HepG2 (cell line): ENCODE results near the gene ITIH2. TPM values are rescaled to one million over a fixed set of nuclear protein-coding genes. Genes with fewer than 3 reads are reported as not detected.

Experiments used
- AKAP8 ChIP-seq: sonication (generic); formaldehyde crosslinking; IDR thresholded peaks from 2 replicates; pipeline ENCODE4 v1.5.1; 2020; ENCODE audit warnings: mild to moderate bottlenecking, missing genetic modification reagents
- BHLHE40 ChIP-seq: IDR thresholded peaks from 2 replicates; pipeline ENCODE4 v1.6.1; 2011; ENCODE audit warnings: low read length, improper control_type of control experiment
- DNMT3B ChIP-seq: conservative IDR thresholded peaks from 2 replicates; pipeline ENCODE4 v1.6.1; 2016; ENCODE audit warnings: missing biosample characterization, control low read depth
- EP300 ChIP-seq, 3 experiments: sonication (generic) in 1 of 3; formaldehyde crosslinking in 1 of 3; IDR thresholded peaks; 2 replicates each; pipeline versions ENCODE4 v1.5.1 to v1.6.1; 2011 to 2020; ENCODE audit warnings: low read depth in 2 of 3, low read length in 2 of 3, borderline replicate concordance in 1 of 3, improper control_type of control experiment in 1 of 3, mild to moderate bottlenecking in 1 of 3, missing genetic modification reagents in 1 of 3, moderate library complexity in 1 of 3
- GABPB1 ChIP-seq: IDR thresholded peaks from 2 replicates; pipeline ENCODE4 v1.6.1; 2016; ENCODE audit warnings: mild to moderate bottlenecking, missing genetic modification reagents, moderate library complexity, missing compliant biosample characterization
- GMEB1 ChIP-seq: sonication (generic); formaldehyde crosslinking; IDR thresholded peaks from 2 replicates; pipeline ENCODE4 v1.5.1; 2020; ENCODE audit warnings: missing genetic modification reagents, mild to moderate bottlenecking, borderline replicate concordance
- GPN1 ChIP-seq: sonication (generic); formaldehyde crosslinking; IDR thresholded peaks from 2 replicates; pipeline ENCODE4 v1.5.1; 2020; ENCODE audit warnings: missing genetic modification reagents, borderline replicate concordance
- HCFC1 ChIP-seq: fragments of 150-350 bp; IDR thresholded peaks from 2 replicates; pipeline ENCODE4 v1.6.1; 2014; ENCODE audit warnings: low read depth, low read length
- HDAC2 ChIP-seq: sonication (generic); formaldehyde crosslinking; IDR thresholded peaks from 2 replicates; pipeline ENCODE4 v1.4.0; 2020; ENCODE audit warnings: missing genetic modification reagents
- HES4 ChIP-seq: sonication (generic); formaldehyde crosslinking; IDR thresholded peaks from 2 replicates; pipeline ENCODE4 v1.9.0; 2021; ENCODE audit warnings: mild to moderate bottlenecking, missing genetic modification reagents, borderline replicate concordance
- HMGA1 ChIP-seq: sonication (generic); formaldehyde crosslinking; conservative IDR thresholded peaks from 2 replicates; pipeline ENCODE4 v1.4.0; 2020; ENCODE audit warnings: missing genetic modification reagents
- KLF6 ChIP-seq: IDR thresholded peaks from 2 replicates; pipeline ENCODE4 v1.8.0; 2016; ENCODE audit warnings: missing biosample characterization, missing genetic modification reagents
- RXRB ChIP-seq: IDR thresholded peaks from 2 replicates; pipeline ENCODE4 v1.6.1; 2016; ENCODE audit warnings: borderline replicate concordance, missing genetic modification reagents, missing compliant biosample characterization
- SIN3B ChIP-seq: fragments of 150-350 bp; IDR thresholded peaks from 2 replicates; pipeline ENCODE4 v1.6.1; 2014; ENCODE audit warnings: low read length
- TFDP1 ChIP-seq: IDR thresholded peaks from 2 replicates; pipeline ENCODE4 v1.6.1; 2016; ENCODE audit warnings: missing compliant biosample characterization, missing genetic modification reagents, borderline replicate concordance
- TFE3 ChIP-seq: IDR thresholded peaks from 2 replicates; pipeline ENCODE4 v1.6.1; 2016
- YEATS2 ChIP-seq: sonication (generic); formaldehyde crosslinking; IDR thresholded peaks from 2 replicates; pipeline ENCODE4 v1.4.0; 2020; ENCODE audit warnings: missing genetic modification reagents, borderline replicate concordance
- ZNF280D ChIP-seq: sonication (generic); formaldehyde crosslinking; IDR thresholded peaks from 2 replicates; pipeline ENCODE4 v1.5.1; 2020; ENCODE audit warnings: mild to moderate bottlenecking, missing genetic modification reagents
- ZNF614 ChIP-seq: IDR thresholded peaks from 2 replicates; pipeline ENCODE4 v1.6.1; 2018; ENCODE audit warnings: missing biosample characterization, missing genetic modification reagents, inconsistent platforms, borderline replicate concordance
- ZNF776 ChIP-seq: sonication (generic); formaldehyde crosslinking; IDR thresholded peaks from 2 replicates; pipeline ENCODE4 v1.4.0; 2020; ENCODE audit warnings: mild to moderate bottlenecking, missing genetic modification reagents
- ZNF782 ChIP-seq: sonication (generic); formaldehyde crosslinking; IDR thresholded peaks from 2 replicates; pipeline ENCODE4 v1.4.0; 2020; ENCODE audit warnings: missing genetic modification reagents, mild to moderate bottlenecking, borderline replicate concordance
- ZNF841 ChIP-seq: sonication (generic); formaldehyde crosslinking; IDR thresholded peaks from 2 replicates; pipeline ENCODE4 v1.8.1; 2023; ENCODE audit warnings: missing genetic modification reagents, borderline replicate concordance
- ZSCAN9 ChIP-seq: IDR thresholded peaks from 2 replicates; pipeline ENCODE4 v1.6.1; 2016; ENCODE audit warnings: borderline replicate concordance
- polyA plus RNA-seq, 8 experiments: library from polyadenylated mRNA; depleted of rRNA in 3 of 8; stranded (reverse) in 7 of 8; unstranded in 1 of 8; fragments of >200 nt; fragmentation: Illumina TruSeq in 4 of 8; extraction: Trizol in 4 of 8; gene quantifications; 2 replicates each; pipeline versions ENCODE4 v1.2.1 to v1.2.3, GENCODE V29; 2011 to 2016; ENCODE audit warnings: low read depth in 4 of 8, missing spikeins in 1 of 8, mixed read lengths in 1 of 8; ENCODE audit not compliant: insufficient read depth in 1 of 8
- total RNA-seq, 5 experiments: library from RNA; depleted of rRNA; stranded (reverse); fragments of >200 nt; fragmentation: Illumina TruSeq; extraction: Trizol; gene quantifications; 2 replicates each; pipeline ENCODE4 v1.2.3, GENCODE V29; 2016; ENCODE audit warnings: low read depth in 1 of 5

Gene ITIH2
- total and polyA plus RNA-seq, 2 of the 13 experiments (the other 11 are each of a cell fraction or from before 2014, with no cell fraction given): 1,197 to 1,427 TPM

- TF ChIP-seq GMEB1 (no peak), ZNF841 (no peak), HMGA1 (CRISPR knock-in tag) (no peak), BHLHE40 (no peak), ZNF776 (CRISPR knock-in tag) (no peak), ZSCAN9 (CRISPR knock-in tag) (peak; percentile 23; the same call in 1 of the 2 replicates), SIN3B (no peak), GABPB1 (CRISPR knock-in tag) (no peak), GPN1 (CRISPR knock-in tag) (no peak), KLF6 (CRISPR knock-in tag) (0 out of 2 replicates have a peak, but pooled peaks have one; percentile 20), DNMT3B (CRISPR knock-in tag) (no peak), ZNF280D (CRISPR knock-in tag) (no peak), TFDP1 (no peak; the same call in 1 of the 2 replicates), HES4 (CRISPR knock-in tag) (no peak), HCFC1 (no peak), ZNF782 (CRISPR knock-in tag) (no peak; the same call in 1 of the 2 replicates), HDAC2 (CRISPR knock-in tag) (peak; percentile 70), RXRB (CRISPR knock-in tag) (peak; percentile 77), EP300 (IDR thresholded peaks at IDR 0.05; ENCODE audit: low read depth in 2 of 2, low read length in 2 of 2) (peak in 1 of 2 experiments; percentile 95; a peak in 2 of 4 replicates), EP300 (CRISPR knock-in tag; IDR thresholded peaks at IDR 0.05; ENCODE audit: borderline replicate concordance) (peak; percentile 32; the same call in 1 of the 2 replicates), AKAP8 (CRISPR knock-in tag) (no peak), YEATS2 (CRISPR knock-in tag) (no peak), ZNF614 (CRISPR knock-in tag) (no peak), TFE3 (no peak)
Measured at GRCh38 chr10:7703140-7703539, at the start of gene ITIH2 (continued).
